HG03460 (cell line): ENCODE data around the gene BAIAP2L1.
"Not testable (repeated sequence)": the region's sequence is repeated elsewhere in the genome, so short reads cannot be mapped to it uniquely, and the experiment has no call there.

ENCODE experiments used
- ATAC-seq: cut with Tn5 transposase; IDR thresholded peaks from one replicate; pipeline ENCODE4 v1.9.1; 2021; ENCODE audit not compliant: unreplicated experiment

Gene BAIAP2L1, protein sequence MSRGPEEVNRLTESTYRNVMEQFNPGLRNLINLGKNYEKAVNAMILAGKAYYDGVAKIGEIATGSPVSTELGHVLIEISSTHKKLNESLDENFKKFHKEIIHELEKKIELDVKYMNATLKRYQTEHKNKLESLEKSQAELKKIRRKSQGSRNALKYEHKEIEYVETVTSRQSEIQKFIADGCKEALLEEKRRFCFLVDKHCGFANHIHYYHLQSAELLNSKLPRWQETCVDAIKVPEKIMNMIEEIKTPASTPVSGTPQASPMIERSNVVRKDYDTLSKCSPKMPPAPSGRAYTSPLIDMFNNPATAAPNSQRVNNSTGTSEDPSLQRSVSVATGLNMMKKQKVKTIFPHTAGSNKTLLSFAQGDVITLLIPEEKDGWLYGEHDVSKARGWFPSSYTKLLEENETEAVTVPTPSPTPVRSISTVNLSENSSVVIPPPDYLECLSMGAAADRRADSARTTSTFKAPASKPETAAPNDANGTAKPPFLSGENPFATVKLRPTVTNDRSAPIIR

DNA sequence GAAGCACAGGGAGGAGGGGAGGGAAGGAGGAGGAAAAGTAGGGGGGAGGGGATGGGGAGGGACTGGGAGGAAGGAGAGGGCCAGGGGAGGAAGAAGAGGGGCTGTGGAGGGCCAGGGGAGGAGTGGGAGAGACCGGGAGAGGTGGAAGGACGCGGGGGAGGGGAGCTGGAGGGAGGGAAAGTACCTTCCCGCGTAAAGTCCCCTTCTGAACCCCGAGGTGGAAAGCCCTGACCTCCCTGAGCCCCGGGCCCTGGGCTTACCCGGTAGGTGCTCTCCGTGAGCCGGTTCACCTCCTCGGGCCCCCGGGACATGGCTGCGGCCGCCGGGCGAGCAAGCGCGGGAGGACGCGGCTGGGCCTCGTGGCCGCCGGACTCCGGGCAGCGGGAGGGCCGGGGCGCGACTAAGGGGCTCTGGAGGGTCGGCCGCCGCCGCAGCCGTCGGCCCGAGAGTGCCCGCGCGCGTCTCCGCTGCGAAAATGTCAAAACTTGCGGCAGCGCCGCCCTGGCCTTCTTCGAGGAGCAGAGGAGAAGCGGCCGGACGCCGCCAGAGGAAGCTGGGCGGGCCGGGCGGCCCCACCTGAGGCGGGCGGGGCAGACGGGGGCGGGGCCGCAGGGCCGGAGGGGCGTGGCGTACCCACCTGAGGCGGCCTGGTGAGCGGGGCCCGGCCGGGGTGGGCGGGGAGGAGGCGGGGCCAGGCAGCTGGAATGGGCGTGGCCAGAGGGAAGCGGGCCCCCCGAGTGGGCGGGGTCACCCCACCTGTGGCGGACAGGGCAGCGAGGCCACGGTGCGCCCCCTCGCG is at the start of gene BAIAP2L1:
TSS of gene BAIAP2L1 (minus strand) at position 549 of the 799 bp plus-strand sequence. CDS start at position 311, 238 bp downstream.
- peak; percentile 70 for ATAC-seq

DNA sequence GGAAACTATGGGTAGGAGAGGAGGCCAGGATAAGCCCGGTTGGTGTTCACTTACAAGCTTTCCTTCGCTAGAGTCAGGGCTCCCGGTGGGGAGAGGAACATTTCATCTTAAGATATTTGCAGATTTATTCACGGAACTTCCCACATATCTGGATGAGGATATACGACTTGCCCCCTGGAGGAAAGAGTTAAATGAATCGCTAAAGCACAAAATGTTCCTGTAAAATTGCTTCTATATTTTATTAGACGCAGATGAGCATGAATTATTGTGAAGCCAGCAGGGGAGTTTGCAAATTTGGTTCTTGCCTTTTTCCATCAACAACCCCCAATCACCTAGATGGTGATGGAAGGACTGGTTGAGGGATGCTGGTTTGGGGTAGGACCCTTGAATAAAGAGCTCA is 47.9 kb upstream of the BAIAP2L1 start:
- ATAC-seq = no peak

DNA sequence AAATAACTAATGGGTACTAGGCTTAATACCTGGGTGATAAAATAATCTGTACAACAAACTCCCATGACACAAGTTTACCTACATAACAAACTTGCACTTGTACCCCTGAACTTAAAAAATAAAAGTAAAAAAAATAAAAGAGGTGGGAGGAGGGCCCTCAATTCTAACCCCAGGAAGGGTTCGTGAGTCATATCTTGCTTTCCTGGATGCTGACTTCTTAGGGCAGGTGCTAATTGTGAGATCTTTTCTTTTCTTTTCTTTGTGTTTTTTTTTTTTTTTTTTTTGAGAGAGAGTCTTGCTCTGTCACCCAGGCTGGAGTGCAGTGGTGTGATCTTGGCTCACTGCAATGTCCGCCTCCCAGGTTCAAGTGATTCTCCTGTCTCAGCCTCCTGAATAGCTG is 40.1 kb upstream of the BAIAP2L1 start:
- ATAC-seq = not testable (repeated sequence)

DNA sequence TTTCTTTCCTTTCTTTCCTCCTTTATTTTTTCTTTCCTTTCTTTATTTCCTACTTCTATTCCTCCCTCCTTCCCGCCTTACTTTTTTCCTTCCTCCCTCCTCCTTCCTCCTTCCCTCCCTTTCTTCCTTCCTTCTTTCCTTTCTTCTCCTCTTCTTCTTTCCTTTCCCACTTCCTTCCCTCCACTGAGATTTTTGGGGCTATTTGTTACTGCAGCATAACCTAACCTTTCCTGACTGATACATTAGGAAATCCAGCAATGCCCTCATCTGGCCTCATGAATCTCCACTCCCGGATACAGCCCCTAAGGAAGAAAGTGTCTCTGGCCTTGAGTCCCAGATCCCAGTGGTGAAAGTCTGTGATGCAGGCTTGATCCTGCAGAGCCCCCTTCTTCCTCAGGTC is 38.6 kb upstream of the BAIAP2L1 start:
- no peak for ATAC-seq

DNA sequence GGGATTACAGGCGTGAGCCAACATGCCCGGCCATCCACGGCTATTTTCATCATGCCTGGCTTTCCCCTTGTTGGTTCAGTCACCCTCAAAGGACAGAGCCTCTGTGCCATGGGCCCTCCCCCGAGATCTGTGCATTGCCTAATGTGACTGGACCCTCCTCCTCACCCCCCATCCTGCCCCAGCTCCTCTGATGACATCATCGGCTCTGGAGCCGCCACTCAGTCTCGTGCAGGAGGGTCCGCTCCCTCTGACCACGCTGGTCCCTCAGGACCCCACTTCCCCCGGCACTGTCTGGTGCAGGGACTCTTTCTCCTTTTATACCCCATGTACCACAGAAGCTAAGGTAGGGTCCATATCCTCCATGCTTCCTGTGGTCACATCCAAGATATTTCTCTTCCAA is 33.2 kb upstream of the BAIAP2L1 start:
- no peak for ATAC-seq

DNA sequence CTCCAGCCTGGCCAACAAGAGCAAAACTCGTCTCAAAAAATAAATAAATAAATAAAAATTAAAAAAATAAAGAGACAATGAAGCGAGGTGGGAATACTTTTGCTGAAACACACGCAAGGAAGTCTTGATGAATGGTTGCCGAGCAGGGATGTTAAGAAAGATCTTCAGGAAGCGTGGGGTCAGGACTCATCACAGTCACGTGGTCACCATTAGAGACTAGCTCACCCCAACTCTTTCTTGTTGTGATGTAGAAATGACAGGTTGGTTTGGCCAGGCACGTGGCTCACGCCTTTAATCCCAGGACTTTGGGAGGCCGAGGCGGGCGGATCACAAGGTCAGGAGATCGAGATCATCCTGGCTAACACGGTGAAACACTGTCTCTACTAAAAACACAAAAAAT is 28.9 kb upstream of the BAIAP2L1 start:
- no peak for ATAC-seq

DNA sequence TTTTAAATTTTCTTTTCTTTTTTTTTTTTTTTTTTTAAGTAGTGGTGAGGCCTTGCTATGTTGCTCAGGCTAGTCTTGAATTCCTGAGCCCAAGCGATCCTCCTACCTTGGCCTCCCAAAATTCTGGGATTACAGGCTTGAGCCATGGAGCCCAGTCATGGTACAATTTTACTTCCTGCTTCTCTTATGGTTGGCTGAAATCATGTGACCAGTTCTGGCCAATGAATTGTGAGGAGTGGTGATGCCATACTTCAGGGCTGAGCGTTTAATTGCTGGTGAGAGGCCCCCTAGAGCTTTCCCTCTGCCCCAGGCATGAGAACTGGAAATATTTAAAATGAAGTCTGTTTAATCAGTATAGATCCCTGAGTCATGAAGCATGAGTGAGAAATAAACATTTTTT is 22.2 kb upstream of the BAIAP2L1 start:
- ATAC-seq = no peak

DNA sequence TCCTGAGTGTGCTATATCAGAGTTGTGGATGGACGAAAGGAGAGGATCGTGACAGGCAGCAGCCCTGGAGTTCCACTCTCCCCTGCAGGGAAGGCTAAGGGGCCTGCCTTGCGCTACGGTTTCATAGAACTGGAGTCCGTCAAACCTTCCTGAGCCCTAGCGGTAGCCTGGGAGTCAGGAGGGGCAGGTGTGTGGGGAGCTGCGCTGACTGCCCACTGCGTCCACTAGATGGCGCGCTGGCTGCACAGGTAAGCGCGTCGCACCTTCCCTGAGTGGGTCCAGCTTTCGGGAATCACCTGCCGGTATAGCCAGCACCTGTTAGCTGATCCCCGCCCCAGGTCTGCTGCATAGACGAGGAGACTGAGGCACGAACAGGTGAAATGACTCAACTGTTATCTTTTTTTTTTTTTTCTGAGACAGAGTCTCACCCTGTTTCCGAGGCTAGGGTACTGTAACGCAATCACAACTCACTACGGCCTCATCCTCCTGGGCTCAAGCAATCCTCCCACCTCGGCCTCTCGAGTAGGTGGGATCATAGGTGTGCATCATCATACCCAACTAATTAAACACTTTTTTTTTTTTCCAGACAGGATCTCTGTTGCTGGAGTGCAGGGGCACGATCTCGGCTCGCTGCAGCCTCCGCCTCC is 20.2 kb upstream of the BAIAP2L1 start:
- ATAC-seq = no peak

DNA sequence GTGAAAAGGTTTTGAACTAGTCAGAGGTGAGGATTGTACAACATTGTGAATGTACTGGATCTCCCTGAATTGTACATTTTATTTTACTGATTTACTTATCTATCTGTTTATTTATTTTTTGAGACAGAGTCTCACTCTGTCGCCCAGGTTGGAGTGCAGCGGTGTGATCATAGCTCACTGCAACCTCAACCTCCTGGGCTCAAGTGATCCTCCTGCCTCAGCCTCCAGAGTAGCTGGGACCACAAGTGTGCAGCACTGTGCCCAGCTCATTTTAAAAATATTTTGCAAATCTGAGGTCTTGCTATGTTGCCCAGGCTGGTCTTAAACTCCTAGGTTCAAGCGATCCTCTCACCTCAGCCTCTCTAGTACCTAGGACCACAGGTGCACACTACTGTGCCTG is 19.1 kb upstream of the BAIAP2L1 start:
- not testable (repeated sequence) for ATAC-seq

DNA sequence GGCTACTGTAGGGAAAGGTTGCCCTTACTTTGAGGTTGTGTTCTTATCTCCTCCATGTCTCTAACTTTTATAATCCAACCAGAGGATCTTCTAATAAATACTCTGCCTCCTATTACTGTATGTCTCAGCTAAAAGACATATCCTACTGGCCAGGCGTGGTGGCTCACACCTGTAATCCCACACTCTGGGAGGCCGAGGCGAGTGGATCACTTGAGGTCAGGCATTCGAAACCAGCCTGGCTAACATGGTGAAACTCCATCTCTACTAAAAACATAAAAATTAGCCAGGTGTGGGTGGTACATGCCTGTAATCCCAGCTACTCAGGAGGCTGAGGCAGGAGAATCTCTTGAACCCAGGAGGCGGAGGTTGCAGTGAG is 18.4 kb upstream of the BAIAP2L1 start:
- ATAC-seq = not testable (repeated sequence)

DNA sequence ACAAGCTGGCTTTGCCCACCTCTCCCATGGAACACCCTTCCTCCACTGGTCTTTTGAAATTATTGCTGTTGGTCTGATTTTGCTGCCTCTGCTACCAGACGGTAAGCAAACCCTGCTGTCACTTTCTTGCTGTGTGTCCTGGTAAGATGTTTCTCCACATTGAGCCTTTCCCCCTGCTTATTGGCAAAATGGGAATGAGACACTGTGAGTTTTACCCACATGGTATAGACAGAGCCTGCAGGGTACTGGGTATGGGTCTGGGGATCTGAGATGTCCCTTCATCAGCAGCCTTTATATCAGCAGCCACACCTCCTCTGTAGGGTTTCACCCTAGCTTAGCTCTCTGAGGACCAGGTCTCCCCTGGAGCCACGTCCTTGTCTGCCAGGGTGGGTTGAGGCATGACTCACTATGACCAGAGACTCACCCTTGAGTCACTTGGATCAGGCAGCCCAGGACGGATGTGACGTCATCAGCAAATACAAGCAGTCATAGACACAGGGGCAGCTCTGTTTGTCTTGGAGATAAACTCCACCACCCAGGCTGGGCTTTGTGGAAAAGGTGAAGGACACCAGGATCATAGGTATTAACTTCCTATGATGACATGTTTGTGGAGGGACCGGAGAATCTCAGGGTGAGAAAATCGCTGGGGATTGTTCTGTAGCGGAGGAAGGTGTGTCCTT is 17.9 kb upstream of the BAIAP2L1 start:
- no peak for ATAC-seq

DNA sequence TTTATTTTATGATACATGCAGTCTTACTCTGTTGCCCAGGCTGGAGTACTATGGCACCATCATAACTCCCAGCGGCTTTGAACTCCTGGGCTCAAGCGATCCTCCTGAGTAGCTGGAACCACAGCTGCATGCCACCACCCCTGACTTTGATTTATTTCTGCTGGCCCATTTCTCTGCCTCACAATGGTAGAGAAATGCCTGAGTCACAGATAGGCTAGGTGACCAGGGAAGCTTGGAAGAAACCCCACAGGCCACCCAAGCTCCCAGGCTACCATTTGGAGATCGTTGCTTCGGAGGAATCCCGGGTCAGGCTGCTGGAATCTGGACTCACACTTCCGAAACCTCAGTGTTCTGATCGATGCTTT is 17.4 kb upstream of the BAIAP2L1 start:
- ATAC-seq = no peak

DNA sequence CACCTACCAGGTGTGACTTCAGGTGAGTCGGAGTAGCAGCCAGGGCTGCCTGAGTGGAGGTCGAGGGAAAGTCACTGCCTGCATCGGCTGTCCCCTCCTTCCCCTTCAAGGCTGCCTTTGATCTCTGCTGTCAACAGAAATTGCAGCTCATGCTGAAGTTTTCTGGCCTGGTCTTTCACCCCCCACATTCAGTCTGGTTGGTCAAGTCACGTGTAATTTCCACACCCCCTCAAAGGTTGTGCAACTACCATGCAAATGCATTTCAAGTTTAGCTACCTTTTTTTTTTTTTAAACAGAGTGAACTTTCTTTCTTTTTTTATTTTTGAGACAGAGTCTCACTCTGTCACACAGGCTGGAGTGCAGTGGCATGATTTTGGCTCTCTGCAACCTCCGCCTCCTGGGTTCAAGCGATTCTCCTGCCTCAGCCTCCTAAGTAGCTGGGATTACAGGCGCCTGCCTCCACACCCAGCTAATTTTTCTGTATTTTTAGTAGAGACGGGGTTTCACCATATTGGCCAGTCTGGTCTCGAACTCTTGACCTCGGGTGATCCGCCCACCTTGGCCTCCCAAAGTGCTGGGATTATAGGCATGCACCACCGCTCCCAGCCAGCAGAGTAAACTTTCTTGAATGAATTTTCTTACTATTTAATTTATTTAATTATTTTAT is 16.8 kb upstream of the BAIAP2L1 start:
- ATAC-seq = not testable (repeated sequence)

DNA sequence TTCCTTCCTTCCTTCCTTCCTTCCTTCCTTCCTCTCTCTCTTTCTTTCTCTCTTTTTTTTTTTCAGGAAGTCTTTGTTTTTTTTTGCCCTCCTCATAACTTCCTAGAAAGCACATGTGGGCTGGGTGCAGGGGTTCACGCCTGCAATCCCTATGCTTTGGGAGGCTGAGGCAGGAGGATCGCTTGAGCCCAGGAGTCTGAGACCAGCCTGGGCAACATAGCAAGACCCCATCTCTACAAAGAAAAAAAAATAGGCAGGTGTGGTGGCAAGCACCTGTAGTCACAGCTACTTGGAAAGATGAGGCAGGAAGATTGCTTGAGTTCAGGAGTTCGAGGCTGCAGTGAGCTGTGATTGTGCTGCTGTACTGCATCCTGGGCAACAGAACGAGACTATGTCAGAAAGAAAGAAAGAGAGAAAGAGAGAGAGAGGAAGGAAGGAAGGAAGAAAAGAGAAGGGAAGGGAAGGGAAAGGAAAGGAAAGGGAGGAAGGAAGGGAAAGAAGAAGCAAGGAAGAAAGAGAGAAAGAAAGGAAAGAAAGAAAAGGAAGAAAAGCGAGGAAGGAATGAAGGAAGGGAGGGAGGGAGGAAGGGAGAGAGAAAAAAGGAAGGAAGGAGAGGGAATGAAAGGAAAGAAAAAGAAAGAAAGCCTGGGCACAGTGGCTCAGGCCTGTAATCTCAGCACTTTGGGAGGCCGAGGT is 13.5 kb upstream of the BAIAP2L1 start:
- no peak for ATAC-seq

DNA sequence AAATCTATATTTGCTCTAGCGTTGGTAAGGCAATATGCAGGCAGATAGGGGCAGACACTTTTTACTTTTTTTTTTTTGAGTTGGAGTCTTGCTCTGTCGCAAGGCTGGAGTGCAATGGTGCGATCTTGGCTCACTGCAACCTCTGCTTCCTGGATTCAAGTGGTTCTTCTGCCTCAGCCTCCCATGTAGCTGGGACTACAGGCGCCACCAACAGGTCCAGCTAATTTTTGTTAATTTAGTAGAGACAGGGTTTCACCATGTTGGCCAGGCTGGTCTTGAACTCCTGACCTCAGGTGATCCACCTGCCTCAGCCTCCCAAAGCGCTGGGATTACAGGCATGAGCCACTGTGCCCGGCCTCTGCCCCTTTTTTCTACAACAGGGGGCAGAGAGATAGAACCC is 12.8 kb upstream of the BAIAP2L1 start:
- ATAC-seq = not testable (repeated sequence)

DNA sequence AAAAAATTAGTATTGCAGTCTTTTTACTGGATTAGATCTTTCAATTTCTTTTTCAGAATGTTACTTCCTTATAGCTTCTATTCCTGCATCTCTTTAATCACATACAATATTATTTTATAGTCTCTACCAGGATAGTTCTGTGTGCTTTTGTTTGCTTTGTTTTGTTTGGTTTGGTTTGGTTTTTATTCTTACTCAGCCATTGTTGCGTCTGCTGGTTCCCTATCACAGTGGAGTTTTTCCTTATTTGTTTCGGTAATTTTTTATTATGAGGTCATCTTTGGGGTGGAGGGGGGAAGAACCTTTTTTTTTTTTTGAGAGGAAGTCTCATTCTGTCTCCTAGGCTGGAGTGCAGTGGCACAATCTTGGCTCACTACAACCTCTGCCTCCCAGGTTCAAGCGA is 9.0 kb upstream of the BAIAP2L1 start:
- ATAC-seq = no peak

DNA sequence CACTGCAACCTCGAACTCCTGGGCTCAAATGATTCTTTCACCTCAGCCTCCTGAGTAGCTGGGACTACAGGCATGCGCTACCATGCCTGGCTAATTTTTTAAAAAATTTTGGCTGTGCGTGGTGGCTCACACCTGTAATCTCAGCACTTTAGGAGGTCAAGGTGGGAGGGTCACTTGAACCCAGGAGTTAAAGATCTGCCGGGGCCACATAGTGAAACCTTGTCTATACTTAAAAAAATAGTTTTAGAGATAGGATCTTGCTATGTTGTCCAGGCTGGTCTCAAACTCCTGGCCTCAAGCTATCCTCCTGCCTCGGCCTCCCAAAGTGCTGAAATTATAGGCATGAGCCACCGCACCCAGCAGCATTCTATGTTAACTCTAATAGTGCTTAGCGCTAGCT is 7.3 kb upstream of the BAIAP2L1 start:
- ATAC-seq = not testable (repeated sequence)

DNA sequence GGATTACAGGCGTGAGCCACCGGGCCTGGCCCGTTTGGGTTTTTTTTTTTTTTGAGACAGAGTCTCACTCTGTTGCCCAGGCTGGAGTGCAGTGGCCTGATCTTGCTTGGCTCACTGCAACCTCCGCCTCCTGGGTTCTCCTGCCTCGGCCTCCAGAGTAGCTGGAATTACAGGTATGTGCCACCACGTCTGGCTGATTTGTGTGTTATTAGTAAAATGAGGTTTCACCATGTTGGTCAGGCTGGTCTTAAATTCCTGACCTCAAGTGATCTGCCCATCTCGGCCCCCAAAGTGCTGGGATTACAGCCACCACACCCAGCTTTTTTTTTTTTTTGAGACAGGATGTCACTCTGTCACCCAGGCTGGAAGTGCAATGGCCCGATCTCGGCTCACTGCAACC is 5.9 kb upstream of the BAIAP2L1 start:
- no peak for ATAC-seq

DNA sequence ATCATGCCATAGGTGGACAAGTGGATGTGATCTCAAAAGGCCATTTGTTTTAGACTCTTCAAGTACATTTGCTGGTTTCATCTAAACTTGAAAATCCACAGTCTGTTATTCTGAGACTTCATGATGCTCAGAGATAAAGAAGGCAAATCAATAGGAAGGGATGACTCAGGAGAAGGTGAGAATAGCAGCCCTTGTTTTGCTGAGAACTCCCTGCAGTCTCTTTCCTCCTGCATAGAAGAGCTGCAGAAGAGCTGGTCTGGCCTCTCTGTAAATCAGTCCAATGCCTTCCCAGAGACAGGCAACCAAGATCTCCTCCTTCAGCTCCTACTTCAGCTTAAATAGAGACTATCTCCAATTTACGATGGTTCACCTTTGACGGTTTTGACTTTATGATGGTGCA is 4.0 kb upstream of the BAIAP2L1 start:
- no peak for ATAC-seq
